GM21825 (cell line): ENCODE measurements around the gene BAG1.

Experiments used
- ATAC-seq: cut with Tn5 transposase; IDR thresholded peaks from one replicate; pipeline ENCODE4 v1.9.1; 2021; ENCODE audit warnings: mild to moderate bottlenecking, moderate library complexity; ENCODE audit not compliant: unreplicated experiment

The BAG1 gene

GRCh38 chr9:33264473-33265177 is at the start of gene BAG1, which contains the start of gene CHMP5:
BAG1 (minus strand) TSS chr9:33264708.
CHMP5 (plus strand) TSS chr9:33265049; CDS start chr9:33265079, 30 bp downstream.
- peak; percentile 87 for ATAC-seq

DNA sequence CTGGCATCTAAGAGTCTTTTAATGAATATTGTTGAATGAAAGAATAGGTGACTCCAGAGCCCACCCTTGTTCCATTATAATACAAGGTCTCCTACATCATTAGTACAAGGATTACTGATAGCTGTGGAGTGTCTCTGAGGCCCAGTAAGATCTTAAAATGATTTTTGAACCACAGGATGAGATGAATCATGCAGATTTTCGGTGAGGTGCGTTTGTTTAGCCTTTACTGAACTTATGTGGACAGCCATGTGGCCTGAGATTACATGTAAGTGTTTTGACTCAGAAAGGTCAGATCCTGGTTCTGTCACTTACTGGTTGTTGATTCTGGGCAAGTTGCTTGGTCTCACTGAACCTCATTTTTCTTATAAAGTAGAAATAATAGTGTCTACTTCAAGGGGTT is 47.4 kb upstream of the BAG1 start:
- ATAC-seq = no peak

GRCh38 chr9:33310748-33311147 is 46.2 kb upstream of the BAG1 start:
- ATAC-seq = no peak

GRCh38 chr9:33309903-33310302 is 45.4 kb upstream of the BAG1 start:
- ATAC-seq = no peak

- ATAC-seq = no peak
These were observed 42.6 kb upstream of the BAG1 start for GRCh38 chr9:33307067-33307466.

DNA sequence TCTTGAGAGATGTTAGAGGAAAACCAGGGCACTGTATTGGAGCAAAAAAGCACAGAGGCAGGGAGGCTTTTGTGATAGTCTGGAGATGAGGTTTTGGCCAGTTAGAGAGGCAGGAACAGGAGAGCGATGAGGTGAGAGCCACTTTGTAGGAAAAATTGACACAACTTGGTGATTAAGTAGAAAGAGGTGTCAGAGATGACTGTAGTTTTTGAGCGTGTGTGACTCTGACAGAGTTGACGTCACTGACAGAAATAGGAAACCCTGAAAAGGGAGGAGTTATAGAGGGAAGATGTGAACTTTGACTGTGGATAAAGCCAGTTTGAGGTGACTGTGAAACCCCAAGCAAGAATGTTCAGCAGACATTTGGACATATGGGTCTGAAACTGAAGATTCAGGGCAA is 41.5 kb upstream of the BAG1 start:
- no peak for ATAC-seq

- ATAC-seq = no peak
These were observed 39.9 kb upstream of the BAG1 start for GRCh38 chr9:33304362-33304761.

DNA sequence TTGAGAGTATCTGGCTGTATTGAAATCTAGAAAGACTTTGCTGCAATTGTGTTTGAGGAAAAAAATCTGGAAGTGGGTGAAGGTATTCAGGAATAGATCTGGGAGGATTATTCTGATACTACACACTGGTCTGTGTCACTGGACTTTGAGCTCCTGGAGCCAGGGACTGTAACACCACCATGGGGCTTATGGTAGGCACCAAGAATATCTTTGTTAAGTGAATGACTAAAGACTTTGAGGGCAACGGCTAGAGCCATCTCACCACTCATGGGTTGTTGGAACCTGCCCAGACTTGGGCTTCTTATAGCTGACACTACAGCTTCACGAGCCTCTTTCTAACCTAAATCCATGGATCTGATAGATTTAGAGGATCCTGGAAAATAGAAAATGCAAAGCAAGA is 36.0 kb upstream of the BAG1 start:
- ATAC-seq = no peak

DNA sequence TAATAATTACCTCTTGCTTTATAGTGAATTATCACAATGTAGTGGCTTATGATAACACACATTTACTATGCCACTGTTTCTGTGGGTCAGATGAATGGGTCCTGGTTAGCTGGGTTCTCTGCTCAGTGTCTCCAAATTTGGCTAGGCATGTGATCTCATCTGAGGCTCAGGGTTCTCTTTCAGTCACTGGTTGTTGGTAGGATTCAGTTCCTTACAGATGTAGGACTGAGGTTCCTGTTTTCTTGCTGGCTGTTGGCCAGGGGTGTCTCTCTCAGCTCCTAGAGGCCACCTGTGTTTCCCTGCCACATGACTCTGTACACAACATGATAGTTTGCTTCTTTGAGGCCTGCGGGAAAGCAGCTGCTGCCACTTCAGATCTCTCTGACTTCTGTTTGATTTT is 32.9 kb upstream of the BAG1 start:
- peak; percentile 92 for ATAC-seq

- peak; percentile 33 for ATAC-seq
These were observed 31.1 kb upstream of the BAG1 start for GRCh38 chr9:33295571-33295970.

- ATAC-seq = no peak
These were observed 30.3 kb upstream of the BAG1 start for GRCh38 chr9:33294670-33295432.

DNA sequence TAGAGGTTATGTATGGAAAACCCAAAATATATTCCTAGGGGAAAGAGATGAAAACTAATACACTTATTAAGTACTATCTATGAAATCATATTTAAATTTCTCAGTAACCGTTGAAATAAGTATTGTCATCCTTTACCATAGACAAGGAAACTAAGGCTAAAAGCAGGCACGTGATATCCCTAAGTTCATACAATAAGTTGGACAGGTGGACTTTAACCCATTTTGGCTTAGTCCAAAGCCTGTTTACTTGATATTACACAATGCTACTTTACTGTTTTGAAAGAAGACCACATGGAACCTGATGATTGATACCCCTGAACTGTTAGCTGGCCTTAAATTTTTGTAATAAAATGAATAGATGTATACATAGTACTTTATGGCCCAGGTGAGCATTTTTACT is 29.3 kb upstream of the BAG1 start:
- no peak for ATAC-seq

- no peak for ATAC-seq
These were observed 27.4 kb upstream of the BAG1 start for GRCh38 chr9:33291901-33292300.

- ATAC-seq = no peak
These were observed 26.5 kb upstream of the BAG1 start for GRCh38 chr9:33291031-33291397.

DNA sequence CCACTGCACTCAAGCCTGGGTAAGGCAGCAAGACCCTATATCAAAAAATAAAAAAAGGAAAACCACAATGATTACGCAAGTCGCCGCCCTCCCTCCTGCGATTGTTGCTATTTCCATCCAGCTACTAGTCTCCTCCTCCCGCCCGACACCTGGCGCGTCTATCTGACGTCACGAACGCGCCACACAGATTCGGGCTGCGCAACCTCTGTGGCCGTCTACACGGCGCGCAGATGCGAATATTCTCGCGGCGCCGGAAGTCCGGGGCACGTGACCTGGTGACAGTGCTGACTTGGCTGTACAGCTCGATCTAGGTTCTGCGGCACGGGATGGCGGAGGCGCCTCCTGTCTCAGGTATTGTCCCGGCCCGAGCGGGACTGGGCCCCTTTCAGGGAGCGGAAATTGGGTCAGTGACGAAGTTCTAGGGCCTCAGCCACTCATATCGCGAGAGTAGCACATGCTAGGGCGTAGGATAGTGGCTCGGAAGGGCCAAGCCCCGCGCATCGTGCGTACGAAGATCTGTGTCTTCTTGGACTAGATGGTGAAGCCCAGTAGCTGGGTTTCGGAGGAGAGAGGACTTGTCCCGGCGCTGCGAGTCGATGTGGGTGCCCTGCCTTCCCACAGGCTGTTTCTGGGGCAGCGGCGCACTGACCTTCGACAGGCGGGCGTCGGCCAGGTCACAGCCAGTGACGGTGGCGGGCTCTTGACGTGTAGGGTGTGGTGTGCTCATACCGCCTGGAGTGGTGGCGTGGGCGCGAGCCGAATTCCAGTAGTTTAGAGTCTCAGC is 25.9 kb upstream of the BAG1 start, which contains the start of gene NFX1:
Gene NFX1, plus strand, starts transcription at position 270 of the 784 bp plus-strand sequence. Its CDS starts 57 bp downstream, at position 327.
- ATAC-seq = peak; percentile 79

GRCh38 chr9:33289936-33290246 is 25.4 kb upstream of the BAG1 start:
- no peak for ATAC-seq

DNA sequence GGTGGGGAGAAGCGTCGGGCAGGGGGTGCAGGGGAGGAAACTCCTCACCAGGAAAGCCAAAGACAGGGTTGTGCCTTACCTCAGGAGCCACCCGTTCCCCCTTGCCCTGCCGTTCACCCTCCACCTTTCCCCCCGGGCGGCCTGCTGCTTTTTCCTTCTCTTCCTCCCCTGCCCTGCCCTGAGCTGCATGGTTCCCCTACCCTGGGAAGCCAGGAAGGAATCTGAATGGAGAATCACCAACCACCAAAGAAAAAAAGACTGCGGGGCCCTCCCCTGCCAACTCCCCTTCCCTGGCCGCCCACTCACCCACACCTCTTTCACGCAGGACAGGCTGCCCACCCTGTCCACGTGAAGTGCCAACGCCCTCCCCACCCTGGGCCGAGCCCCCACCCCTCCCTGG is 25.0 kb upstream of the BAG1 start:
- no peak for ATAC-seq

GRCh38 chr9:33288828-33289483 is 24.4 kb upstream of the BAG1 start:
- no peak for ATAC-seq

DNA sequence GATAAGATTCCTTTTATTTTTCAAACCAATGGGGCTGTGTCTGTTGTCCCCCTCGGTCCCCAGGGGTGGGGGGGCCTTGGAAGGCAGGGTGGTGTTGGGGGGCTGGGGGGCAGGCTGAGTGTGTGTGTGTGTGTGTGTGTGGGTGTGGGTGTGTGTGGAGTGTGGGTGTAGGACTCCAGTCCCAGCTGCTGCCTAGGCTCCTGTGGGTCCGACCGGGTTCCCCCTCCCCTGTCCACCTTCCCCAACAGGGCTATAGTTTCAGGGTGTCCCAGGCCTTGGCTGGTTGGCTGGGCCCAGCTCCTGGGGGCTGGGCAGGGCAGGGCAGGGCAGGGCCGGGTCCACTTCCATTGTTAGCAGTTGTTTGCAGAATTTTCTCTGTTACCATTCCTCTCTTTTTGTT is 23.7 kb upstream of the BAG1 start:
- ATAC-seq = no peak

DNA sequence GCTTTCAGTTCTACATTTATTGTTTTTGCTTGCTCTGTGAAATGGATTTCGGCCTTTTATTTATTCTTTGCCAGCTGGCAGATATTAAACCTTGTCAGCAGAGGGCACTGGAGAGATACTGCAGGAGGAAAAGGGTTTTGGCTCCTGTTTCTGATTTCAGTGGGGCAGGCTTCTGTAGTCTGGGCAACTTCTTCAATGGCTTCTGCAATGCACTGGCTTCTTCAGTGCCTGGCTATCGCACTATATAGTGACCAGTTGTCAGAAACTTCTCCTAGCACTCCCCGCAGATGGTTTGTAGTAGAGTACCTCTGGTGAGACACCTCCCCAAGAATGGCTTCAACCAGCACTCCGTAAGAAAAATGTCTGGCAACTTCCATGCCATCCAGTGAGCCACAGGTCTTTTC is 22.6 kb upstream of the BAG1 start:
- no peak for ATAC-seq

- no peak for ATAC-seq
These were observed 21.0 kb upstream of the BAG1 start for GRCh38 chr9:33285502-33285901.
